Fibroblast of pulmonary artery (primary cell): ENCODE measurements around the gene KIF13A.
"Not testable (repeated sequence)": the region's sequence is repeated elsewhere in the genome, so short reads cannot be mapped to it uniquely, and the experiment has no call there.

Experiments
- DNase-seq: peaks from one replicate; pipeline ENCODE4 v3.0.0-alpha.2; 2010; ENCODE audit warnings: low read depth
- H3K4me3 ChIP-seq: replicated peaks from 2 replicates; pipeline ENCODE4 v1.5.1; 2011; ENCODE audit warnings: low read depth, mild to moderate bottlenecking, control low read depth, low read length, moderate library complexity
- CTCF ChIP-seq: IDR thresholded peaks from 2 replicates; pipeline ENCODE4 v1.5.1; 2011; ENCODE audit warnings: mild to moderate bottlenecking, control low read depth, low read length, inconsistent platforms; ENCODE audit errors: missing control alignments

Gene KIF13A

GRCh38 chr6:18019539-18020534 is 32.4 kb upstream of the KIF13A start:
- H3K4me3 ChIP-seq = peak overlapping the region; percentile 14
- DNase-seq = no peak
- no peak for TF ChIP-seq CTCF

GRCh38 chr6:18019133-18019532 is 31.7 kb upstream of the KIF13A start:
- not testable (repeated sequence) for DNase-seq, H3K4me3 ChIP-seq

DNA sequence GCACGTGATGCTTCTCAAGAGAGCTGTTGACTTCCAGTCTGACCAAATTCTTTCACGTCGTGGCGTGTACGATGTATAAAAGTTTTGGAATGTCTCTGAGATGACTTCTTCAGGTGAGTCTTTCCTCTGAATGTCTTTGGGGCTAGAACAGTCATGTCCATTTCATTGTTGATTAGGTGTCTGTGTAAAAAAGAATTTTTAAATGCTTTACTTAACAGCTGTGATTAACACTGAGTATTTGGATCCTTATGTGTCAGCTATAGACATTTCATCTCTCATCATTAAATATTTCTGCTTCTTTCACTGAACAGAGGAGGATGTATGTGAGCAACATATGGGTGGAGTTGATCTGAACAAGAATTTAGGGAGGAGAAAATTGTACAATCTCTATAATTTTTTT is 29.3 kb upstream of the KIF13A start:
- DNase-seq = no peak
- no peak overlapping the region for H3K4me3 ChIP-seq
- TF ChIP-seq CTCF = no peak

DNA sequence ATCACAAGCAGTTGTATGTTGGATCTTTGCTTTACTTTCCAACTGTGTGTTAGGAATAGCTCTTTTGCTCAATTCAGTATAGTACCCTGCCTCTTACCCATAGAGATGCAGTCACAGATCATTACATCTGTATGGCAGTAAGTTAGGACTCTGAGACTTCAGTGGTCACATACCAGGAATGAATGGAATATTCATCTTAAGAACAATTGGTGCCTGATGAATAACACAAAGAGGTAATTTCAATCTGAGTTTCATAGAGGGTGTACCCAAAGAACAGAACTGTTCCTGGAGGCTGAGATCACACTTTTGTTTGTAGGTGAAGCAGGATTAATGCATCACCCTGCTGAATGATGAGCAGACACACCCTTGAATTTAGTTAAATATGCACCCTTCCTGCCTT is 28.7 kb upstream of the KIF13A start:
- no peak for DNase-seq
- no peak for TF ChIP-seq CTCF
- no peak overlapping the region for H3K4me3 ChIP-seq

DNA sequence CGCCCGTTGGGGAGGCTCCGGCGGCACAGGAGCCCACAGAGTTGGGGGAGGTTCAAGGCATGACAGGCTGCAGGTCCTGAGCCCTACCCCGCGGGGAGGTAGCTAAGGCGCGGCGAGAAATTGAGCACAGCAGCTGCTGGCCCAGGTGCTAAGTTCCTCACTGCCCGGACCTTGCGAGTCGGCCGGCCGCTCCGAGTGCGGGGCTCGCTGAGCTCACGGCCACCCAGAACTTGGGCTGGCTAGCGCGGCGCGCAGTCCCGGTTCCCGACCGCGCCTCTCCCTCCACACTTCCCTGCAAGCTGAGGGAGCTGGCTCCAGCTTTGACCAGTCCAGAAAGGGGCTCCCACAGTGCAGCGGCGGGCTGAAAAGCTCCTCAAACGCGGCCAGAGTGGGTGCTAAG is 23.9 kb upstream of the KIF13A start:
- no peak for DNase-seq
- TF ChIP-seq CTCF = no peak
- H3K4me3 ChIP-seq = no peak overlapping the region

- not testable (repeated sequence) for H3K4me3 ChIP-seq, DNase-seq
These were observed 23.1 kb upstream of the KIF13A start for GRCh38 chr6:18010540-18010939.

- no peak for DNase-seq
- TF ChIP-seq CTCF = no peak
- no peak overlapping the region for H3K4me3 ChIP-seq
These were observed 17.0 kb upstream of the KIF13A start for GRCh38 chr6:18004256-18004985.
